Activated naive CD4-positive, alpha-beta T cell treated with anti-CD3 and anti-CD28 coated beads, Interleukin-2, amount 10 ng/mL, durations not matched to agents 7 days and 5 days (primary cell): Measurements from ENCODE around the gene PRDM15.
A peak's percentile ranks its signal among the peaks of the same experiment; 100 is the strongest.
"Not testable (repeated sequence)": the region's sequence is repeated elsewhere in the genome, so short reads cannot be mapped to it uniquely, and the experiment has no call there.

Experiments
- CTCF ChIA-PET: fragments of 350-600 bp; sonication (Branson Sonifier 250); formaldehyde crosslinking; loops from one replicate; lab custom pipeline; 2021; ENCODE audit warnings: antibody characterized with exemption; lab: Charles Lee
- DNase-seq: peaks from one replicate; pipeline ENCODE4 v3.0.0-alpha.2; 2020
- H3K27ac Mint-ChIP-seq: one replicate; pipeline ENCODE4 v1.8.0; 2021; ENCODE audit warnings: mild to moderate bottlenecking, moderate library complexity, mixed read lengths
- H3K27me3 Mint-ChIP-seq: one replicate; pipeline ENCODE4 v1.8.0; 2021; ENCODE audit warnings: mild to moderate bottlenecking, mixed read lengths
- H3K36me3 Mint-ChIP-seq: one replicate; pipeline ENCODE4 v1.8.0; 2021; ENCODE audit warnings: mixed read lengths
- H3K4me1 Mint-ChIP-seq: one replicate; pipeline ENCODE4 v1.8.0; 2021; ENCODE audit warnings: mixed read lengths
- H3K4me3 Mint-ChIP-seq: one replicate; pipeline ENCODE4 v1.8.0; 2021; ENCODE audit warnings: mild to moderate bottlenecking, moderate library complexity, mixed read lengths
- H3K9me3 Mint-ChIP-seq: one replicate; pipeline ENCODE4 v1.8.0; 2021; ENCODE audit warnings: mixed read lengths

PRDM15 gene

GRCh38 chr21:41786509-41786987 lies 92.6 kb downstream of the PRDM15 start:
- DNase-seq: no peak
- Mint-ChIP-seq H3K36me3 (no peaks in the 10 kb centered on the region), H3K27ac (no peak overlapping the region), H3K4me1 (peaks cover 5% of the 10 kb centered on the region), H3K9me3 (peaks cover 3% of the 10 kb centered on the region), H3K4me3 (no peak overlapping the region), H3K27me3 (peaks cover 39% of the 10 kb centered on the region)
- CTCF ChIA-PET: interaction anchor here (0.7 kb wide), 1 partner anchor 456 kb away, joined by 3 read pairs; no protein-coding TSS in a partner anchor

GRCh38 chr21:41785262-41785661 lies 93.9 kb downstream of the PRDM15 start:
- not testable (repeated sequence) for H3K36me3 Mint-ChIP-seq, H3K4me3 Mint-ChIP-seq, H3K4me1 Mint-ChIP-seq, DNase-seq, H3K9me3 Mint-ChIP-seq, H3K27ac Mint-ChIP-seq
- peaks cover 50% of the 10 kb centered on the region for H3K27me3 Mint-ChIP-seq
- CTCF ChIA-PET: interaction anchor here (0.6 to 0.9 kb wide), 2 partner anchors 7 to 320 kb away, joined by 3 to 5 read pairs; no protein-coding TSS in a partner anchor

GRCh38 chr21:41784456-41785102 lies 94.6 kb downstream of the PRDM15 start:
- DNase-seq: no peak
- Mint-ChIP-seq H3K27me3 (peaks cover 54% of the 10 kb centered on the region), H3K9me3 (no peaks in the 10 kb centered on the region), H3K36me3 (no peaks in the 10 kb centered on the region), H3K27ac (no peak overlapping the region), H3K4me3 (no peak overlapping the region), H3K4me1 (peaks cover 5% of the 10 kb centered on the region)
- CTCF ChIA-PET: interaction anchor here (0.6 to 0.9 kb wide), 2 partner anchors 8 to 320 kb away, joined by 3 to 5 read pairs; no protein-coding TSS in a partner anchor

GRCh38 chr21:41783476-41784180 lies 95.5 kb downstream of the PRDM15 start:
- CTCF ChIA-PET: no interaction called here
- H3K27me3 Mint-ChIP-seq: peaks cover 61% of the 10 kb centered on the region
- H3K9me3 Mint-ChIP-seq: no peaks in the 10 kb centered on the region
- H3K27ac Mint-ChIP-seq: no peak overlapping the region
- no peak for DNase-seq
- H3K36me3 Mint-ChIP-seq: no peaks in the 10 kb centered on the region
- peaks cover 5% of the 10 kb centered on the region for H3K4me1 Mint-ChIP-seq
- H3K4me3 Mint-ChIP-seq: no peak overlapping the region

- Mint-ChIP-seq H3K27me3 (peaks cover 87% of the 10 kb centered on the region), H3K27ac (no peak overlapping the region), H3K4me3 (no peak overlapping the region), H3K9me3 (no peaks in the 10 kb centered on the region), H3K4me1 (peaks cover 5% of the 10 kb centered on the region), H3K36me3 (no peaks in the 10 kb centered on the region)
- DNase-seq: no peak
- CTCF ChIA-PET: no interaction called here
Measured at GRCh38 chr21:41781050-41781410, 98.1 kb downstream of the PRDM15 start.

GRCh38 chr21:41780337-41781049 lies 98.7 kb downstream of the PRDM15 start:
- no peak overlapping the region for H3K4me3 Mint-ChIP-seq
- peaks cover 5% of the 10 kb centered on the region for H3K4me1 Mint-ChIP-seq
- H3K27ac Mint-ChIP-seq: no peak overlapping the region
- no peak for DNase-seq
- peaks cover 87% of the 10 kb centered on the region for H3K27me3 Mint-ChIP-seq
- CTCF ChIA-PET: interaction anchor here (0.6 kb wide), 1 partner anchor 674 kb away, joined by 4 read pairs; no protein-coding TSS in a partner anchor
- H3K9me3 Mint-ChIP-seq: no peaks in the 10 kb centered on the region
- no peaks in the 10 kb centered on the region for H3K36me3 Mint-ChIP-seq

GRCh38 chr21:41779659-41780058 lies 99.5 kb downstream of the PRDM15 start:
- DNase-seq: no peak
- CTCF ChIA-PET: no interaction called here
- no peaks in the 10 kb centered on the region for H3K36me3 Mint-ChIP-seq
- H3K27me3 Mint-ChIP-seq: peaks cover 88% of the 10 kb centered on the region
- H3K4me1 Mint-ChIP-seq: peaks cover 5% of the 10 kb centered on the region
- no peak overlapping the region for H3K4me3 Mint-ChIP-seq
- no peak overlapping the region for H3K27ac Mint-ChIP-seq
- no peaks in the 10 kb centered on the region for H3K9me3 Mint-ChIP-seq

- Mint-ChIP-seq H3K36me3 (no peaks in the 10 kb centered on the region), H3K4me1 (peaks cover 5% of the 10 kb centered on the region), H3K27me3 (peaks cover 88% of the 10 kb centered on the region), H3K9me3 (no peaks in the 10 kb centered on the region), H3K4me3 (no peak overlapping the region), H3K27ac (no peak overlapping the region)
- CTCF ChIA-PET: interaction anchor here (1.6 kb wide), 2 partner anchors 167 to 169 kb away, joined by 4 to 8 read pairs; no protein-coding TSS in a partner anchor
- no peak for DNase-seq
Measured at GRCh38 chr21:41778930-41779600, 100.1 kb downstream of the PRDM15 start.

GRCh38 chr21:41777951-41778815 lies 101.0 kb downstream of the PRDM15 start:
- Mint-ChIP-seq H3K4me1 (no peaks in the 10 kb centered on the region), H3K27me3 (peaks cover 81% of the 10 kb centered on the region), H3K27ac (no peak overlapping the region), H3K4me3 (no peak overlapping the region), H3K36me3 (no peaks in the 10 kb centered on the region), H3K9me3 (no peaks in the 10 kb centered on the region)
- DNase-seq: peak; percentile 37
- CTCF ChIA-PET: interaction anchor here (1.6 kb wide), 2 partner anchors 166 to 168 kb away, joined by 4 to 8 read pairs; no protein-coding TSS in a partner anchor

GRCh38 chr21:41776778-41777177 lies 102.4 kb downstream of the PRDM15 start:
- no peak for DNase-seq
- CTCF ChIA-PET: interaction anchor here (1.2 to 1.3 kb wide), 2 partner anchors 160 to 164 kb away, joined by 3 read pairs; no protein-coding TSS in a partner anchor
- peaks cover 85% of the 10 kb centered on the region for H3K27me3 Mint-ChIP-seq
- H3K4me1 Mint-ChIP-seq: no peaks in the 10 kb centered on the region
- no peak overlapping the region for H3K4me3 Mint-ChIP-seq
- no peaks in the 10 kb centered on the region for H3K9me3 Mint-ChIP-seq
- H3K36me3 Mint-ChIP-seq: no peaks in the 10 kb centered on the region
- no peak overlapping the region for H3K27ac Mint-ChIP-seq

GRCh38 chr21:41775149-41775472 lies 104.0 kb downstream of the PRDM15 start:
- Mint-ChIP-seq H3K27ac (no peak overlapping the region), H3K9me3 (no peaks in the 10 kb centered on the region), H3K4me1 (no peaks in the 10 kb centered on the region), H3K36me3 (no peaks in the 10 kb centered on the region), H3K27me3 (peaks cover 89% of the 10 kb centered on the region), H3K4me3 (no peak overlapping the region)
- CTCF ChIA-PET: no interaction called here
- no peak for DNase-seq

GRCh38 chr21:41774467-41775148 lies 104.5 kb downstream of the PRDM15 start:
- Mint-ChIP-seq H3K27me3 (peaks cover 90% of the 10 kb centered on the region), H3K9me3 (no peaks in the 10 kb centered on the region), H3K36me3 (no peaks in the 10 kb centered on the region), H3K4me3 (no peak overlapping the region), H3K27ac (no peak overlapping the region), H3K4me1 (no peaks in the 10 kb centered on the region)
- no peak for DNase-seq
- CTCF ChIA-PET: no interaction called here
